ENCODE data around the gene LARGE1. TPM values are rescaled to one million over a fixed set of nuclear protein-coding genes. Genes with fewer than 3 reads are reported as not detected.

The LARGE1 gene
- total and polyA plus RNA-seq, 7 donors = 14.9 to 91.6 (median 46.1) TPM

DNA sequence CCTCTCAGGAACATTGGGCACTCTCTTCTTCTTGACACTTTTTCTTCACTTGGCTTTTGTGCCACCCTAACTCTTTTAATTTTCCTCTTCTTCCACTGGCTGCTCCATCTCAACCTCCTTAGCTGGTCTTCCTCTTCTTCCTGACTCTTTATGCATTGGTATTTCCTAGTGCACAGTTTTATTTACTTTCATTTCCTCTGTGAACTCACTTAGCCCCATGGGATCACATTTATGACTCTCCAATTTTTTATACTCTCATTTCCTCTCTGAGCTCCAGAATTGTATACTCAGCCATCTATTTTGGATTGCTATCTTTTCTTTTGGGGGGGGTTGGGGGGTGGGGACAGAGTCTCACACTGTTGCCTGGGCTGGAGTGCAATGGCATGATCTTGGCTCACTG is 38.5 kb upstream of the LARGE1 start:
- TF ChIP-seq, protein P1, sequence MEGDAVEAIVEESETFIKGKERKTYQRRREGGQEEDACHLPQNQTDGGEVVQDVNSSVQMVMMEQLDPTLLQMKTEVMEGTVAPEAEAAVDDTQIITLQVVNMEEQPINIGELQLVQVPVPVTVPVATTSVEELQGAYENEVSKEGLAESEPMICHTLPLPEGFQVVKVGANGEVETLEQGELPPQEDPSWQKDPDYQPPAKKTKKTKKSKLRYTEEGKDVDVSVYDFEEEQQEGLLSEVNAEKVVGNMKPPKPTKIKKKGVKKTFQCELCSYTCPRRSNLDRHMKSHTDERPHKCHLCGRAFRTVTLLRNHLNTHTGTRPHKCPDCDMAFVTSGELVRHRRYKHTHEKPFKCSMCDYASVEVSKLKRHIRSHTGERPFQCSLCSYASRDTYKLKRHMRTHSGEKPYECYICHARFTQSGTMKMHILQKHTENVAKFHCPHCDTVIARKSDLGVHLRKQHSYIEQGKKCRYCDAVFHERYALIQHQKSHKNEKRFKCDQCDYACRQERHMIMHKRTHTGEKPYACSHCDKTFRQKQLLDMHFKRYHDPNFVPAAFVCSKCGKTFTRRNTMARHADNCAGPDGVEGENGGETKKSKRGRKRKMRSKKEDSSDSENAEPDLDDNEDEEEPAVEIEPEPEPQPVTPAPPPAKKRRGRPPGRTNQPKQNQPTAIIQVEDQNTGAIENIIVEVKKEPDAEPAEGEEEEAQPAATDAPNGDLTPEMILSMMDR (IDR thresholded peaks at IDR 0.05) = no peak
- Histone ChIP-seq H3K4me3 (no peak overlapping the region), H3K9me3 (no peaks in the 10 kb centered on the region), H3K27ac (no peak overlapping the region), H3K27me3 (ENCODE audit: insufficient read depth in 3 of 3, low read length in 2 of 3) (peaks cover 0 to 3% (median 0%) of the 10 kb centered on the region in 3 donors), H3K4me1 (no peaks in the 10 kb centered on the region), H3K36me3 (ENCODE audit: insufficient read depth in 1 of 2, low read depth in 1 of 2) (no peaks in the 10 kb centered on the region)
- DNase-seq = no peak
- ATAC-seq = no peak
- intact Hi-C loops (cut with DNase I) = no loop called here

GRCh38 chr22:33957086-33957485 is 36.8 kb upstream of the LARGE1 start:
- no peak overlapping the region for H3K27ac ChIP-seq
- TF ChIP-seq, protein P1 (IDR thresholded peaks at IDR 0.05) = no peak
- no peaks in the 10 kb centered on the region for H3K9me3 ChIP-seq
- H3K36me3 ChIP-seq (ENCODE audit: insufficient read depth in 1 of 2, low read depth in 1 of 2) = no peaks in the 10 kb centered on the region
- peaks cover 0 to under 1% (median 0%) of the 10 kb centered on the region in 3 donors for H3K27me3 ChIP-seq (ENCODE audit: insufficient read depth in 3 of 3, low read length in 2 of 3)
- ATAC-seq (no peak), DNase-seq (no peak)
- H3K4me1 ChIP-seq = no peaks in the 10 kb centered on the region
- intact Hi-C loops (cut with DNase I) = no loop called here
- no peak overlapping the region for H3K4me3 ChIP-seq
- 74 to 88% (median 78%) methylated on average over 4 of the region's 4 CpGs for WGBS, 3 donors

- H3K4me1 ChIP-seq = no peaks in the 10 kb centered on the region
- H3K4me3 ChIP-seq = no peak overlapping the region
- no peaks in the 10 kb centered on the region for H3K36me3 ChIP-seq (ENCODE audit: insufficient read depth in 1 of 2, low read depth in 1 of 2)
- ATAC-seq = no peak
- H3K27ac ChIP-seq = no peak overlapping the region
- TF ChIP-seq, protein P1 (IDR thresholded peaks at IDR 0.05) = no peak
- H3K9me3 ChIP-seq = no peaks in the 10 kb centered on the region
- DNase-seq = no peak
- WGBS, 3 donors = 33 to 51% (median 37%) methylated on average over 4 of the region's 4 CpGs
- peaks cover 0 to 9% (median 0%) of the 10 kb centered on the region in 3 donors for H3K27me3 ChIP-seq (ENCODE audit: insufficient read depth in 3 of 3, low read length in 2 of 3)
- intact Hi-C loops (cut with DNase I) = no loop called here
Measured at GRCh38 chr22:33952776-33953175, 32.5 kb upstream of the LARGE1 start.

GRCh38 chr22:33940741-33941140 is 20.5 kb upstream of the LARGE1 start:
- TF ChIP-seq, protein P1 (IDR thresholded peaks at IDR 0.05) = no peak
- 73 to 76% (median 73%) methylated on average over 5 of the region's 5 CpGs for WGBS, 3 donors
- intact Hi-C loops (cut with DNase I) = no loop called here
- H3K4me1 ChIP-seq = no peaks in the 10 kb centered on the region
- H3K27ac ChIP-seq = no peak overlapping the region
- H3K9me3 ChIP-seq = no peaks in the 10 kb centered on the region
- no peaks in the 10 kb centered on the region for H3K36me3 ChIP-seq (ENCODE audit: insufficient read depth in 1 of 2, low read depth in 1 of 2)
- peaks cover 0 to 2% (median 0%) of the 10 kb centered on the region in 3 donors for H3K27me3 ChIP-seq (ENCODE audit: insufficient read depth in 3 of 3, low read length in 2 of 3)
- H3K4me3 ChIP-seq = no peak overlapping the region
- ATAC-seq (no peak), DNase-seq (no peak)

GRCh38 chr22:33932997-33933396 is 12.7 kb upstream of the LARGE1 start:
- no peak for DNase-seq
- 85 to 89% (median 85%) methylated on average over 2 of the region's 2 CpGs for WGBS, 3 donors
- H3K9me3 ChIP-seq = no peaks in the 10 kb centered on the region
- TF ChIP-seq, protein P1 (IDR thresholded peaks at IDR 0.05) = no peak
- H3K27ac ChIP-seq = no peak overlapping the region
- no peaks in the 10 kb centered on the region for H3K4me1 ChIP-seq
- intact Hi-C loops (cut with DNase I) = no loop called here
- H3K27me3 ChIP-seq (ENCODE audit: insufficient read depth in 3 of 3, low read length in 2 of 3) = no peaks in the 10 kb centered on the region
- no peak overlapping the region for H3K4me3 ChIP-seq
- no peaks in the 10 kb centered on the region for H3K36me3 ChIP-seq (ENCODE audit: insufficient read depth in 1 of 2, low read depth in 1 of 2)
- no peak for ATAC-seq
